MM.1S (cell line): ENCODE data around the gene SPOCK3.

Source experiments
- DNase-seq: peaks from one replicate; pipeline ENCODE4 v3.0.0-alpha.2; 2015
- H2AFZ ChIP-seq: fragments of 300-600 bp; sonication (generic); 2 replicates; pipeline ENCODE4 v1.6.0; 2016; ENCODE audit warnings: antibody characterized with exemption, low read length
- H3F3A ChIP-seq: fragments of 300-600 bp; sonication (generic); 2 replicates; pipeline ENCODE4 v1.6.1; 2016; ENCODE audit warnings: mild to moderate bottlenecking, antibody characterized with exemption, low read length, moderate library complexity, mixed read lengths; ENCODE audit not compliant: insufficient read depth
- H3K27ac ChIP-seq: fragments of 300-600 bp; sonication (generic); 2 replicates; pipeline ENCODE4 v1.5.1; 2016; ENCODE audit warnings: mild to moderate bottlenecking, low read length
- H3K27me3 ChIP-seq: fragments of 300-600 bp; sonication (generic); replicated peaks from 2 replicates; pipeline ENCODE4 v1.6.0; 2016; ENCODE audit warnings: low read length; ENCODE audit not compliant: insufficient read depth
- H3K36me3 ChIP-seq: fragments of 300-600 bp; sonication (generic); replicated peaks from 2 replicates; pipeline ENCODE4 v1.6.1; 2016; ENCODE audit warnings: mild to moderate bottlenecking, low read length, mixed read lengths; ENCODE audit not compliant: insufficient read depth
- H3K4me1 ChIP-seq: fragments of 300-600 bp; sonication (generic); 2 replicates; pipeline ENCODE4 v1.6.1; 2016; ENCODE audit warnings: low read length, mixed read lengths
- H3K4me2 ChIP-seq: fragments of 300-600 bp; sonication (generic); 2 replicates; pipeline ENCODE4 v1.6.0; 2016; ENCODE audit warnings: low read depth, low read length
- H3K4me3 ChIP-seq: fragments of 300-600 bp; sonication (generic); 2 replicates; pipeline ENCODE4 v1.5.1; 2016; ENCODE audit warnings: low read length, mixed read lengths
- H3K79me2 ChIP-seq: fragments of 300-600 bp; sonication (generic); 2 replicates; pipeline ENCODE4 v1.6.1; 2016; ENCODE audit warnings: mixed run types, low read length, mixed read lengths
- H3K9ac ChIP-seq: fragments of 300-600 bp; sonication (generic); 2 replicates; pipeline ENCODE4 v1.6.1; 2016; ENCODE audit warnings: low read length, mixed read lengths
- H3K9me2 ChIP-seq: fragments of 300-600 bp; sonication (generic); replicated peaks from 2 replicates; pipeline ENCODE4 v1.6.1; 2016; ENCODE audit warnings: mild to moderate bottlenecking, low read length, mixed read lengths; ENCODE audit not compliant: insufficient read depth
- H3K9me3 ChIP-seq: fragments of 300-600 bp; sonication (generic); replicated peaks from 2 replicates; pipeline ENCODE4 v1.6.1; 2016; ENCODE audit warnings: mild to moderate bottlenecking, low read length, mixed read lengths; ENCODE audit not compliant: insufficient read depth
- H4K20me1 ChIP-seq: fragments of 300-600 bp; sonication (generic); 2 replicates; pipeline ENCODE4 v1.6.1; 2016; ENCODE audit warnings: mild to moderate bottlenecking, low read length, moderate library complexity, mixed read lengths; ENCODE audit not compliant: insufficient read depth
- EZH2 ChIP-seq: fragments of 300-600 bp; sonication (generic); optimal IDR thresholded peaks from 2 replicates; pipeline ENCODE3; 2017; ENCODE audit warnings: low read depth, mild to moderate bottlenecking, antibody characterized with exemption, low read length, mixed read lengths
- EZH2phosphoT487 ChIP-seq: fragments of 300-600 bp; sonication (generic); IDR thresholded peaks from 2 replicates; pipeline ENCODE4 v1.6.1; 2018; ENCODE audit warnings: antibody characterized with exemption, low read length
- TF ChIP-seq, protein P1 (sequence below): fragments of 300-600 bp; sonication (generic); IDR thresholded peaks from 2 replicates; pipeline ENCODE4 v1.5.1; 2016; ENCODE audit warnings: antibody characterized with exemption, low read length, mixed read lengths

The SPOCK3 gene

DNA sequence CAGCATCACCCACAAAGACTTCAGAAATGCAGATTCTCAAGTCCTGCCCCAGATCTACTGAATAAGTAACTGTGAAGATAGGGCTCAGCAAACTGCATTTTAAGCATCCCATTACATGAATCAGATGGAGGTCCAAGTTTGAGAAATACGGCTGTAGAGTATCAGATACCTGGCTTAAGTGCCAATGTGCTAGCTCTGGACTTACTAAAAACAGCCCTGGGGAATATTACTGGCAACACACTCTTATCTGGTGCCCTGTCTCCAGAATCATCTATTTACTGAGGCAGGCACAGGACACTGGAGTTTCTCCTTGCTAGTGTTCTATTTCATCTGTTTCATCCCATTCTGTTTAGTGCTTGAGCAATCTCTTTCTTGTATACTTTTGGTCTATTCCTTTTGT is 105.1 kb downstream of the SPOCK3 start:
- no peak for TF ChIP-seq EZH2phosphoT487
- TF ChIP-seq EZH2: no peak
- TF ChIP-seq, protein P1, sequence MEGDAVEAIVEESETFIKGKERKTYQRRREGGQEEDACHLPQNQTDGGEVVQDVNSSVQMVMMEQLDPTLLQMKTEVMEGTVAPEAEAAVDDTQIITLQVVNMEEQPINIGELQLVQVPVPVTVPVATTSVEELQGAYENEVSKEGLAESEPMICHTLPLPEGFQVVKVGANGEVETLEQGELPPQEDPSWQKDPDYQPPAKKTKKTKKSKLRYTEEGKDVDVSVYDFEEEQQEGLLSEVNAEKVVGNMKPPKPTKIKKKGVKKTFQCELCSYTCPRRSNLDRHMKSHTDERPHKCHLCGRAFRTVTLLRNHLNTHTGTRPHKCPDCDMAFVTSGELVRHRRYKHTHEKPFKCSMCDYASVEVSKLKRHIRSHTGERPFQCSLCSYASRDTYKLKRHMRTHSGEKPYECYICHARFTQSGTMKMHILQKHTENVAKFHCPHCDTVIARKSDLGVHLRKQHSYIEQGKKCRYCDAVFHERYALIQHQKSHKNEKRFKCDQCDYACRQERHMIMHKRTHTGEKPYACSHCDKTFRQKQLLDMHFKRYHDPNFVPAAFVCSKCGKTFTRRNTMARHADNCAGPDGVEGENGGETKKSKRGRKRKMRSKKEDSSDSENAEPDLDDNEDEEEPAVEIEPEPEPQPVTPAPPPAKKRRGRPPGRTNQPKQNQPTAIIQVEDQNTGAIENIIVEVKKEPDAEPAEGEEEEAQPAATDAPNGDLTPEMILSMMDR: no peak
- Histone ChIP-seq H3K36me3 (no peaks in the 10 kb centered on the region), H3K4me3 (no peak overlapping the region), H3K4me2 (no peak overlapping the region), H2AFZ (no peak overlapping the region), H4K20me1 (no peaks in the 10 kb centered on the region), H3K27me3 (no peaks in the 10 kb centered on the region), H3K4me1 (no peaks in the 10 kb centered on the region), H3K79me2 (no peaks in the 10 kb centered on the region), H3K9me2 (no peaks in the 10 kb centered on the region), H3K27ac (no peak overlapping the region), H3F3A (no peaks in the 10 kb centered on the region), H3K9ac (no peak overlapping the region), H3K9me3 (no peaks in the 10 kb centered on the region)
- no peak for DNase-seq

DNA sequence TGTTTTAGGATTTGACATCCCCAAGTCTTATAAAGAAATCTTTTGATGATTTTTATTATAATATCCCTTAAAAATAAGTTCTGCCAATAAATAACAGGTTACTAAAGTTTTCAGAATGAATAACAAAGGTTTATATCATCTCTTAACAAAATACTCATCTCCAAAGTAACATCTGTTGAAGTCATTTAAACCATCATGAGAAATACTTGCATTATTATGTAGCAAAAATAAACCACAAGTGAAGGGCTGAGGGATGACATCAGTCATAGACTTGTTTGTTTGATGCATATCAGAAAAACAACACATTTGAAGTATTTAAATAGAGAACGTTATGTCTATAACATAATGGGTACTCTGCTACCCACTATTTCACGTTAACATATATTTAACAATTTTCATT is 114.9 kb downstream of the SPOCK3 start:
- Histone ChIP-seq H3K27ac (no peak overlapping the region), H4K20me1 (no peaks in the 10 kb centered on the region), H2AFZ (no peak overlapping the region), H3K4me3 (no peak overlapping the region), H3K4me1 (no peaks in the 10 kb centered on the region), H3K9ac (no peak overlapping the region), H3K4me2 (no peak overlapping the region), H3K9me3 (no peaks in the 10 kb centered on the region), H3K27me3 (no peaks in the 10 kb centered on the region), H3K79me2 (no peaks in the 10 kb centered on the region), H3K36me3 (no peaks in the 10 kb centered on the region), H3F3A (no peaks in the 10 kb centered on the region), H3K9me2 (no peaks in the 10 kb centered on the region)
- TF ChIP-seq EZH2phosphoT487 (no peak), EZH2 (no peak)
- TF ChIP-seq, protein P1: no peak
- DNase-seq: no peak

DNA sequence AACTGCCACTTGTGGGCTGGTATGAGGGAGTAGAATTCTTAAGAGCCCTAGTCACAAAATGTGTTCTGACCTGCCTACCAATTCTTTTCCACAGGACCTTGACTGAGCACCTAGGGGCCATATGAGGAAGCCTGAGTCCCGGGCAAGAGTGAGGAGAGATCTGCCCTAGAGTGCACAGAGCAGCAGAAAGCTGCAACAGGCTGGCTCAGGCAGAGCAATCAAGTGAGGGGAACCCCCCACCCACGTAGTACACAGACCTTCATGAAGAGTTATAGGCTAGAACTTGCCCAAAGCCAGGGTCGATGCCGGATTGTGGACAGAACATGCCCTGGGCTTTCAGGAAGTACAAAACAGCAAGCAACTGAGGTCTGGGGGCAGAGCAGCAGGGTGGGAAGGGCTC is 117.0 kb downstream of the SPOCK3 start:
- Histone ChIP-seq H4K20me1 (no peaks in the 10 kb centered on the region), H3K4me3 (no peak overlapping the region), H3K9me2 (no peaks in the 10 kb centered on the region), H3K9ac (no peak overlapping the region), H3K79me2 (no peaks in the 10 kb centered on the region), H2AFZ (no peak overlapping the region), H3K4me2 (no peak overlapping the region), H3K4me1 (no peaks in the 10 kb centered on the region), H3K27ac (no peak overlapping the region), H3K27me3 (no peaks in the 10 kb centered on the region), H3K9me3 (no peaks in the 10 kb centered on the region), H3K36me3 (no peaks in the 10 kb centered on the region), H3F3A (no peaks in the 10 kb centered on the region)
- TF ChIP-seq EZH2: no peak
- TF ChIP-seq, protein P1: no peak
- no peak for TF ChIP-seq EZH2phosphoT487
- DNase-seq: no peak
